Keratinocyte (primary cell): Measurements from ENCODE around the gene TLE1.

Source experiments
- CTCF ChIP-seq, 3 experiments: IDR thresholded peaks in 1 of 3; conservative IDR thresholded peaks in 1 of 3; optimal IDR thresholded peaks in 1 of 3; 2 replicates in 2 of 3; 3 replicates in 1 of 3; pipeline versions ENCODE3 to v1.5.1; 2011; ENCODE audit warnings: low read length in 3 of 3, mild to moderate bottlenecking in 3 of 3, moderate library complexity in 2 of 3, control low read depth in 1 of 3, inconsistent platforms in 1 of 3; ENCODE audit not compliant: insufficient read depth in 2 of 3; ENCODE audit errors: extremely low read depth in 1 of 3
- EZH2 ChIP-seq: IDR thresholded peaks from one replicate; pipeline ENCODE4 v1.6.1; 2012; ENCODE audit warnings: inconsistent platforms, mild to moderate bottlenecking, low read length, moderate library complexity

GRCh38 chr9:81649475-81650240 is 39.7 kb downstream of the TLE1 start:
- TF ChIP-seq CTCF (optimal IDR thresholded peaks at IDR 0.05 in 1 of 3, IDR thresholded peaks at IDR 0.05 in 1 of 3, conservative IDR thresholded peaks at IDR 0.05 in 1 of 3; ENCODE audit: extremely low read depth in 1 of 3, insufficient read depth in 2 of 3, low read length in 3 of 3), result no peak
- no peak for TF ChIP-seq EZH2
